OCI-LY7 (cell line): Measurements from ENCODE around the gene TOX3. TPM values are rescaled to one million over a fixed set of nuclear protein-coding genes. Genes with fewer than 3 reads are reported as not detected.

Source experiments
- BruUV-seq: library from RNA; stranded (reverse); fragments of 400-500 nt; replicated peaks from 2 replicates; lab custom pipeline; 2021; lab: Mats Ljungman, UMichigan
- CTCF ChIA-PET: fragments of 300-600 bp; sonication (Branson Sonifier 250); formaldehyde crosslinking; loops from one replicate; lab custom pipeline; 2022; ENCODE audit warnings: antibody characterized with exemption; ENCODE audit not compliant: unreplicated experiment; lab: Charles Lee
- POLR2A ChIA-PET: fragments of 300-600 bp; sonication (Branson Sonifier 250); formaldehyde crosslinking; loops from one replicate; lab custom pipeline; 2022; ENCODE audit warnings: antibody characterized with exemption; lab: Charles Lee
- DNase-seq: peaks from one replicate; pipeline ENCODE4 v3.0.0-alpha.2; 2015; ENCODE audit warnings: low spot score
- H2AFZ ChIP-seq: fragments of 200-600 bp; sonication (generic), shearing (Covaris generic); 2 replicates; pipeline ENCODE4 v1.6.1; 2014; ENCODE audit warnings: mild to moderate bottlenecking, antibody characterized with exemption, low read length, moderate library complexity
- H3K27ac ChIP-seq: fragments of 200-600 bp; sonication (generic); 2 replicates; pipeline ENCODE4 v1.5.1; 2014; ENCODE audit warnings: mixed run types, low read depth, mild to moderate bottlenecking, moderate library complexity, low read length, inconsistent platforms; ENCODE audit not compliant: poor library complexity, severe bottlenecking
- H3K36me3 ChIP-seq: fragments of 200-600 bp; sonication (generic); 2 replicates; pipeline ENCODE4 v1.6.1; 2014; ENCODE audit warnings: mild to moderate bottlenecking, antibody characterized with exemption, low read length, moderate library complexity, mixed read lengths; ENCODE audit not compliant: insufficient read depth
- H3K4me1 ChIP-seq: fragments of 200-600 bp; sonication (generic); 2 replicates; pipeline ENCODE4 v1.5.1; 2014; ENCODE audit warnings: mild to moderate bottlenecking, low read length; ENCODE audit not compliant: insufficient read depth, poor library complexity, severe bottlenecking
- H3K4me2 ChIP-seq: fragments of 200-600 bp; sonication (generic); 2 replicates; pipeline ENCODE4 v1.6.1; 2014; ENCODE audit warnings: mild to moderate bottlenecking, low read length
- H3K4me3 ChIP-seq: fragments of 200-600 bp; sonication (generic); 2 replicates; pipeline ENCODE4 v1.5.1; 2014; ENCODE audit warnings: mild to moderate bottlenecking, low read depth, low read length; ENCODE audit not compliant: poor library complexity, severe bottlenecking
- H3K79me2 ChIP-seq: fragments of 200-600 bp; sonication (generic); 2 replicates; pipeline ENCODE4 v1.6.1; 2016; ENCODE audit warnings: low read depth, mild to moderate bottlenecking, low read length, moderate library complexity, mixed read lengths; ENCODE audit not compliant: insufficient read depth
- H3K9me2 ChIP-seq: fragments of 200-600 bp; sonication (generic); 2 replicates; pipeline ENCODE4 v1.6.1; 2016; ENCODE audit warnings: mild to moderate bottlenecking, low read length, mixed read lengths; ENCODE audit not compliant: insufficient read depth
- H3K9me3 ChIP-seq: fragments of 200-600 bp; sonication (generic); 2 replicates; pipeline ENCODE4 v1.6.1; 2014; ENCODE audit warnings: mild to moderate bottlenecking, mixed run types, low read length, mixed read lengths
- H4K20me1 ChIP-seq: fragments of 200-600 bp; sonication (generic); 2 replicates; pipeline ENCODE4 v1.6.1; 2014; ENCODE audit warnings: mild to moderate bottlenecking, antibody characterized with exemption, low read length, moderate library complexity, mixed read lengths; ENCODE audit not compliant: insufficient read depth
- CTCF ChIP-seq: fragments of 200-600 bp; sonication (generic); conservative IDR thresholded peaks from 2 replicates; pipeline ENCODE4 v1.5.1; 2014; ENCODE audit warnings: mild to moderate bottlenecking, antibody characterized with exemption, low read length, moderate library complexity, mixed read lengths
- EZH2phosphoT487 ChIP-seq: fragments of 200-600 bp; sonication (generic); IDR thresholded peaks from 2 replicates; pipeline ENCODE4 v1.6.1; 2018; ENCODE audit warnings: low read depth, borderline replicate concordance, mild to moderate bottlenecking, mixed run types, antibody characterized with exemption, low read length, moderate library complexity, mixed read lengths
- intact Hi-C: fragments of 100-400 bp; cut with micrococcal nuclease; formaldehyde crosslinking; loops from one replicate; pipeline ENCODE4 v1.10.0; 2022; ENCODE audit not compliant: unreplicated experiment
- total RNA-seq, 2 experiments: library from RNA; depleted of rRNA in 1 of 2; stranded (reverse); fragments of >200 nt in 1 of 2; shearing (Covaris generic) in 1 of 2; gene quantifications; 2 replicates each; pipeline ENCODE4 v1.2.3, GENCODE V29; 2014 to 2022

Gene TOX3
- total RNA-seq, 2 experiments from 2014 or later: not detected

- BruUV-seq: no TSS peak
- H3K36me3 ChIP-seq: no peaks in the 10 kb centered on the region
- ChIA-PET CTCF (no interaction called here), POLR2A (no interaction called here)
- H3K4me1 ChIP-seq: no peaks in the 10 kb centered on the region
- no peak overlapping the region for H2AFZ ChIP-seq
- H3K79me2 ChIP-seq: no peaks in the 10 kb centered on the region
- DNase-seq: no peak
- no peak overlapping the region for H3K27ac ChIP-seq
- H4K20me1 ChIP-seq: no peaks in the 10 kb centered on the region
- no peak for TF ChIP-seq EZH2phosphoT487
- no peak for TF ChIP-seq CTCF
- no peaks in the 10 kb centered on the region; the same call in 1 of the 2 replicates for H3K9me2 ChIP-seq
- H3K9me3 ChIP-seq: no peaks in the 10 kb centered on the region
- no peak overlapping the region for H3K4me2 ChIP-seq
- H3K4me3 ChIP-seq: no peak overlapping the region
- intact Hi-C loops: no loop called here
Measured at GRCh38 chr16:52471650-52472370, 75.1 kb downstream of the TOX3 start.

- no TSS peak for BruUV-seq
- Histone ChIP-seq H3K9me2 (no peaks in the 10 kb centered on the region; the same call in 1 of the 2 replicates), H3K27ac (no peak overlapping the region), H2AFZ (no peak overlapping the region), H3K9me3 (no peaks in the 10 kb centered on the region), H4K20me1 (no peaks in the 10 kb centered on the region), H3K79me2 (no peaks in the 10 kb centered on the region), H3K4me2 (no peak overlapping the region), H3K36me3 (no peaks in the 10 kb centered on the region), H3K4me1 (no peaks in the 10 kb centered on the region), H3K4me3 (no peak overlapping the region)
- ChIA-PET CTCF (no interaction called here), POLR2A (no interaction called here)
- DNase-seq: no peak
- TF ChIP-seq CTCF (no peak), EZH2phosphoT487 (no peak)
- intact Hi-C loops: no loop called here
Measured at GRCh38 chr16:52470585-52470984, 76.4 kb downstream of the TOX3 start.

GRCh38 chr16:52469775-52470174, 77.2 kb downstream of the TOX3 start:
- no TSS peak for BruUV-seq
- no peaks in the 10 kb centered on the region for H4K20me1 ChIP-seq
- no peak overlapping the region for H3K4me2 ChIP-seq
- H3K79me2 ChIP-seq: no peaks in the 10 kb centered on the region
- H2AFZ ChIP-seq: no peak overlapping the region
- H3K9me2 ChIP-seq: no peaks in the 10 kb centered on the region
- ChIA-PET POLR2A (no interaction called here), CTCF (no interaction called here)
- TF ChIP-seq EZH2phosphoT487: no peak
- H3K9me3 ChIP-seq: no peaks in the 10 kb centered on the region
- no peaks in the 10 kb centered on the region for H3K4me1 ChIP-seq
- DNase-seq: no peak
- intact Hi-C loops: no loop called here
- no peaks in the 10 kb centered on the region for H3K36me3 ChIP-seq
- H3K4me3 ChIP-seq: no peak overlapping the region
- H3K27ac ChIP-seq: no peak overlapping the region
